Thyroid gland (tissue), 4 donors: ENCODE data around the gene KCNQ1.

Source experiments
- CTCF ChIP-seq, 6 experiments: fragments of 200-600 bp in 3 of 6; fragments of 450-650 bp in 3 of 6; sonication (generic) in 3 of 6; IDR thresholded peaks; one replicate each; pipeline ENCODE4 v1.5.1; 2016 to 2019; ENCODE audit warnings: antibody characterized with exemption in 6 of 6, mild to moderate bottlenecking in 2 of 6, inconsistent platforms in 1 of 6, moderate library complexity in 1 of 6
- POLR2A ChIP-seq, 2 donors: fragments of 450-650 bp; IDR thresholded peaks; one replicate each; pipeline ENCODE4 v1.6.1; 2017; ENCODE audit warnings: antibody characterized with exemption in 2 of 2, mild to moderate bottlenecking in 2 of 2, moderate library complexity in 1 of 2

- TF ChIP-seq POLR2A (IDR thresholded peaks at IDR 0.05) = no peak
- TF ChIP-seq CTCF (IDR thresholded peaks at IDR 0.05) = no peak
Measured at GRCh38 chr11:2531987-2532703, 87.3 kb downstream of the KCNQ1 start.
